A549 (cell line): ENCODE data around the gene AOAH. TPM values are rescaled to one million over a fixed set of nuclear protein-coding genes. Genes with fewer than 3 reads are reported as not detected.

Experiments
- ATAC-seq, 2 experiments: fragments of 200-7000 bp in 1 of 2; fragments of >200 bp in 1 of 2; cut with Nextera tagmentation in 1 of 2; cut with Tn5 transposase in 1 of 2; 3 replicates each; pipeline versions ENCODE4 v1.8.0 to v1.9.1; 2018 to 2020; ENCODE audit warnings: mild to moderate bottlenecking in 1 of 2, moderate library complexity in 1 of 2
- CTCF ChIA-PET: fragments of 300-600 bp; sonication (Branson Sonifier 250); formaldehyde crosslinking; extraction: SDS; loops from one replicate; lab custom pipeline; 2021; ENCODE audit warnings: antibody characterized with exemption, inconsistent platforms; lab: Yijun Ruan, JAX
- POLR2A ChIA-PET: fragments of 350-600 bp; formaldehyde crosslinking; extraction: SDS; loops from one replicate; lab custom pipeline; 2021; ENCODE audit warnings: antibody characterized with exemption, inconsistent platforms; lab: Yijun Ruan, JAX
- DNase-seq, 2 experiments: peaks; one replicate each; pipeline versions ENCODE4 v3.0.0 to v3.0.0-alpha.2; 2011 to 2016; ENCODE audit warnings: low read depth in 1 of 2, low spot score in 1 of 2
- FAIRE-seq: peaks from 2 replicates; lab custom pipeline; 2011; peaks lifted over from hg19 to GRCh38; lab: Jason Lieb, UNC
- H3K27ac ChIP-seq, 2 experiments: fragments of >200 bp; sonication (Bioruptor Twin); formaldehyde crosslinking; 3 replicates each; pipeline ENCODE4 v1.5.1; 2016 to 2017
- H3K4me1 ChIP-seq: fragments of >200 bp; sonication (Bioruptor Twin); formaldehyde crosslinking; 3 replicates; pipeline ENCODE4 v1.6.1; 2016
- H3K4me2 ChIP-seq: fragments of >200 bp; sonication (Bioruptor Twin); formaldehyde crosslinking; 3 replicates; pipeline ENCODE4 v1.6.1; 2016
- H3K4me3 ChIP-seq: fragments of >200 bp; sonication (Bioruptor Twin); formaldehyde crosslinking; 3 replicates; pipeline ENCODE4 v1.5.1; 2016
- H3K9me3 ChIP-seq: fragments of >200 bp; sonication (Bioruptor Twin); formaldehyde crosslinking; 3 replicates; pipeline ENCODE4 v1.6.1; 2016
- CBX2 ChIP-seq: fragments of 200-600 bp; sonication (generic); IDR thresholded peaks from 2 replicates; pipeline ENCODE4 v1.6.1; 2016; ENCODE audit warnings: low read depth, mild to moderate bottlenecking, borderline replicate concordance
- CHD2 ChIP-seq: fragments of 150-350 bp; IDR thresholded peaks from 2 replicates; pipeline ENCODE4 v1.6.1; 2014; ENCODE audit warnings: low read length; ENCODE audit not compliant: partially characterized antibody
- E2F6 ChIP-seq: IDR thresholded peaks from 2 replicates; pipeline ENCODE4 v1.6.1; 2012; ENCODE audit warnings: low read depth, borderline replicate concordance
- EHF ChIP-seq: fragments of 250-450 bp; sonication (Bioruptor Pico); IDR thresholded peaks from 2 replicates; pipeline ENCODE4 v1.5.0; 2020; ENCODE audit warnings: mild to moderate bottlenecking
- FOSL2 ChIP-seq, 2 experiments: fragments of 450-650 bp in 1 of 2; fragments of >200 bp in 1 of 2; sonication (Bioruptor Twin) in 1 of 2; formaldehyde crosslinking; IDR thresholded peaks; 2 replicates each; pipeline versions ENCODE4 v1.5.0 to v1.6.1; 2016 to 2020; ENCODE audit warnings: mild to moderate bottlenecking in 1 of 2, moderate library complexity in 1 of 2
- FOXS1 ChIP-seq: fragments of 250-450 bp; sonication (Bioruptor Pico); IDR thresholded peaks from 2 replicates; pipeline ENCODE4 v1.5.0; 2020; ENCODE audit warnings: mild to moderate bottlenecking, moderate library complexity
- GATA3 ChIP-seq: IDR thresholded peaks from 2 replicates; pipeline ENCODE4 v1.6.1; 2012; ENCODE audit warnings: borderline replicate concordance
- HDAC2 ChIP-seq: fragments of 200-600 bp; sonication (generic); IDR thresholded peaks from 2 replicates; pipeline ENCODE4 v1.6.1; 2016
- HEYL ChIP-seq: fragments of 250-450 bp; sonication (Bioruptor Pico); IDR thresholded peaks from 2 replicates; pipeline ENCODE4 v1.8.0; 2021; ENCODE audit warnings: mild to moderate bottlenecking, moderate library complexity
- HMGXB4 ChIP-seq: fragments of 250-450 bp; sonication (Bioruptor Pico); IDR thresholded peaks from 2 replicates; pipeline ENCODE4 v1.5.0; 2021; ENCODE audit warnings: mild to moderate bottlenecking, moderate library complexity, borderline replicate concordance
- MYC ChIP-seq: IDR thresholded peaks from 2 replicates; pipeline ENCODE4 v1.6.1; 2012; ENCODE audit warnings: mild to moderate bottlenecking, inconsistent platforms, low read length, improper control_type of control experiment, borderline replicate concordance
- NR3C1 ChIP-seq: fragments of >200 bp; sonication (Bioruptor Twin); formaldehyde crosslinking; IDR thresholded peaks from 3 replicates; pipeline ENCODE4 v1.6.1; 2017
- RCOR1 ChIP-seq: fragments of 150-350 bp; IDR thresholded peaks from 2 replicates; pipeline ENCODE4 v1.6.1; 2014; ENCODE audit warnings: antibody characterized with exemption, low read length, low read depth
- RNF2 ChIP-seq: fragments of 200-600 bp; sonication (generic); IDR thresholded peaks from 2 replicates; pipeline ENCODE4 v1.6.1; 2016; ENCODE audit warnings: low read depth, mild to moderate bottlenecking, antibody characterized with exemption, moderate library complexity, borderline replicate concordance
- TP53 ChIP-seq: fragments of 250-450 bp; sonication (Bioruptor Pico); IDR thresholded peaks from 2 replicates; pipeline ENCODE4 v1.5.0; 2021; ENCODE audit warnings: mild to moderate bottlenecking, moderate library complexity
- USF2 ChIP-seq: fragments of 450-650 bp; IDR thresholded peaks from 2 replicates; pipeline ENCODE4 v1.6.1; 2014; ENCODE audit warnings: antibody characterized with exemption
- ZFP36 ChIP-seq: fragments of 450-650 bp; IDR thresholded peaks from 2 replicates; pipeline ENCODE4 v1.6.1; 2014; ENCODE audit warnings: borderline replicate concordance; ENCODE audit not compliant: partially characterized antibody
- WGBS: methylation state at CpG from one replicate; pipeline ENCODE4 v1.1.6; 2017; ENCODE audit errors: missing lambda C conversion rate; 5-methylcytosine and 5-hydroxymethylcytosine counted together
- polyA plus RNA-seq, 4 experiments: library from polyadenylated mRNA; depleted of rRNA in 3 of 4; stranded (reverse); fragments of >200 nt; fragmentation: RNase III in 1 of 4; extraction: RNeasy Plus Mini Kit Qiagen cat#74134 plus additional on column Dnase treatment in 1 of 4; gene quantifications; 2 replicates in 3 of 4; 3 replicates in 1 of 4; pipeline ENCODE4 v1.2.3, GENCODE V29; 2011 to 2017

The AOAH gene
- polyA plus RNA-seq, 2 of the 4 experiments (the other 2 are of a cell fraction), result 0.09 TPM; not detected in 1

GRCh38 chr7:36545291-36545690 lies 179.0 kb downstream of the AOAH start:
- TF ChIP-seq FOSL2 (IDR thresholded peaks at IDR 0.05) (no peak), FOSL2 (CRISPR knock-in tag; IDR thresholded peaks at IDR 0.05) (no peak)
- Histone ChIP-seq H3K4me2 (no peak overlapping the region), H3K9me3 (no peaks in the 10 kb centered on the region), H3K4me3 (no peak overlapping the region), H3K27ac (no peak overlapping the region), H3K4me1 (no peaks in the 10 kb centered on the region)
- DNase-seq (no peak), ATAC-seq (no peak), FAIRE-seq (no peak)
- ChIA-PET POLR2A (no interaction called here), CTCF (interaction anchor here (1.3 to 2.9 kb wide), 2 partner anchors 125 to 653 kb away, joined by 3 to 12 read pairs; no protein-coding TSS in a partner anchor)
- whole genome bisulfite sequencing, result 33% methylated on average over 2 of the region's 2 CpGs

- ATAC-seq (no peak), FAIRE-seq (no peak), DNase-seq (no peak)
- Histone ChIP-seq H3K4me1 (no peaks in the 10 kb centered on the region), H3K4me2 (no peak overlapping the region), H3K4me3 (no peak overlapping the region), H3K27ac (no peak overlapping the region), H3K9me3 (no peaks in the 10 kb centered on the region)
- WGBS, result 63% methylated on average over 7 of the region's 7 CpGs
- CTCF ChIA-PET, result no interaction called here
- TF ChIP-seq RNF2 (no peak), E2F6 (no peak), CBX2 (no peak), FOXS1 (CRISPR knock-in tag) (no peak), MYC (no peak), HEYL (no peak), RCOR1 (no peak), USF2 (no peak), ZFP36 (no peak), CHD2 (no peak), EHF (no peak), HDAC2 (no peak)
- POLR2A ChIA-PET, result no interaction called here
Observed at GRCh38 chr7:36538126-36538525, 186.2 kb downstream of the AOAH start.

- CTCF ChIA-PET, result interaction anchor here (1.4 kb wide), 1 partner anchor 135 kb away, joined by 4 read pairs; no protein-coding TSS in a partner anchor
- POLR2A ChIA-PET, result no interaction called here
Observed at GRCh38 chr7:36535866-36536664, 188.2 kb downstream of the AOAH start.

More at GRCh38 chr7:36535866-36536664, 188.2 kb downstream of the AOAH start:
- Histone ChIP-seq H3K4me3 (no peak overlapping the region), H3K4me1 (no peaks in the 10 kb centered on the region), H3K4me2 (no peak overlapping the region), H3K27ac (no peak overlapping the region), H3K9me3 (no peaks in the 10 kb centered on the region)
- no peak for TF ChIP-seq HMGXB4 (CRISPR knock-in tag)
- TF ChIP-seq TP53 (CRISPR knock-in tag), result no peak
- TF ChIP-seq RNF2, result no peak
- TF ChIP-seq HDAC2, result no peak
- no peak for TF ChIP-seq FOXS1 (CRISPR knock-in tag)
- TF ChIP-seq NR3C1, result no peak
- TF ChIP-seq GATA3, result no peak
- FAIRE-seq (no peak), DNase-seq (no peak), ATAC-seq (no peak)
- 79% methylated on average over 9 of the region's 9 CpGs for WGBS
